Activated T-cell treated with anti-CD3 and anti-CD28 coated beads for 4 hours (primary cell): Measurements from ENCODE around the gene GLDN.

Experiments
- DNase-seq: peaks from one replicate; pipeline ENCODE4 v3.0.0-alpha.2; 2020

Gene GLDN

GRCh38 chr15:51323749-51324148, 17.7 kb upstream of the GLDN start:
- no peak for DNase-seq

- no peak for DNase-seq
These were observed 16.3 kb upstream of the GLDN start for GRCh38 chr15:51325167-51325566.

GRCh38 chr15:51327081-51327480, 14.4 kb upstream of the GLDN start:
- no peak for DNase-seq

- DNase-seq = no peak
These were observed 12.5 kb upstream of the GLDN start for GRCh38 chr15:51328926-51329325.

GRCh38 chr15:51331141-51331540, 10.3 kb upstream of the GLDN start:
- DNase-seq = no peak

GRCh38 chr15:51332206-51333147, 9.0 kb upstream of the GLDN start:
- DNase-seq = no peak

GRCh38 chr15:51333571-51333970, 7.9 kb upstream of the GLDN start:
- DNase-seq = no peak

GRCh38 chr15:51334011-51334451, 7.4 kb upstream of the GLDN start:
- no peak for DNase-seq

- no peak for DNase-seq
These were observed 6.4 kb upstream of the GLDN start for GRCh38 chr15:51335087-51335486.

GRCh38 chr15:51335538-51336410, 5.7 kb upstream of the GLDN start:
- DNase-seq = no peak

GRCh38 chr15:51338496-51338895, 3.0 kb upstream of the GLDN start, which contains the start of gene CYP19A1:
Gene CYP19A1, minus strand, starts transcription at chr15:51338596. Its CDS starts 95,684 bp downstream, at chr15:51242912.
- no peak for DNase-seq

GRCh38 chr15:51342227-51342999, 958 bp downstream of the GLDN start:
- no peak for DNase-seq

GRCh38 chr15:51343466-51343865, 2.0 kb downstream of the GLDN start:
- DNase-seq = no peak

GRCh38 chr15:51346136-51346535, 4.7 kb downstream of the GLDN start:
- no peak for DNase-seq

GRCh38 chr15:51348688-51349087, 7.2 kb downstream of the GLDN start:
- no peak for DNase-seq

GRCh38 chr15:51349156-51349844, 7.8 kb downstream of the GLDN start:
- no peak for DNase-seq

- DNase-seq = no peak
These were observed 9.3 kb downstream of the GLDN start for GRCh38 chr15:51350723-51351122.

GRCh38 chr15:51353976-51354375, 12.5 kb downstream of the GLDN start:
- no peak for DNase-seq

- no peak for DNase-seq
These were observed 13.6 kb downstream of the GLDN start for GRCh38 chr15:51355096-51355495.

GRCh38 chr15:51356147-51356546, 14.7 kb downstream of the GLDN start:
- no peak for DNase-seq

GRCh38 chr15:51356983-51357382, 15.5 kb downstream of the GLDN start:
- no peak for DNase-seq

GRCh38 chr15:51359981-51360380, 18.5 kb downstream of the GLDN start:
- DNase-seq = no peak
